Retina (tissue), 1 donor: ENCODE data around the gene KLC4.
"Not testable (repeated sequence)": the region's sequence is repeated elsewhere in the genome, so short reads cannot be mapped to it uniquely, and the experiment has no call there.

ENCODE experiments used
- DNase-seq: peaks from one replicate; pipeline ENCODE4 v3.0.0-alpha.2; 2016

KLC4 gene

DNA sequence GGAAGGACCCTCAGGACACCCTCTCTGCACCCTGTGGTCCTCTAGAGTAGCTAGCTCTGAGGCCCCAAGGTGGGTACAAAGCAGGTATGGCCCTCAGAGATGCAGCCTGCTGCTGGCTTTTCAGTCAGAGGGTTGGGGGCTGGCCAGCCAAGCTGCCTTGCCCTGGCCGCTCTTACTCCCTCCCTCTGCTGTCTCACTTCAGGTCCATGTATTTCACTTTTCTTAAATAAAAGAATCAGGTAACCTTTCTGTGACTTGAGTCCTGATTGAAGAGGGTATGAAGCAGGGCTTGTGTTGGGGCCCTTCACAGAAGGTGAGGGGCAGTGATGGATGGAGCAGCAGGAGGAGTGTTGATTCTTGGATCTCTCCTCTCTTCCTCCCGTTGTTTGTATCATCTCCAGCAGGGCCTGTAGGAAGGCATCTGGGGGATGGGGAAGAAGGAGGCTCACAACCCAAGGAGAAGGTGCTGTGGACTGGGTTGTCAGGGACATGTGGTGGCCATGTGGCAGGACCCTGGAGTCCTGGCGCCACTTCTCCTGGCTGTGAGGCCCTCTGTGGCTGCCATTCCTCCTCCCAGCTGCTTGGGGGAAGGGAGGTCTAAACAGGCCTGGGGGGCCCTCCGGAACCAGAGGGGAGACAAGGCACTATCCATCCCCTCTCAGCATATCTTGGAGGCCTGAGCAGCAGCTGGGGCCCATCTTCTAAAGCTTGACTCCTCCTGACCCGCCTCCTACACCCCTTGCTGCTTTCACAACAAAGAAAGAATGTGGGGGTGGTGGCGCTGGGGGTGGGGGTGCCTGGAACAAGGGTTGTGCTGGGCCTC is 15.6 kb downstream of the KLC4 start:
- no peak for DNase-seq

DNA sequence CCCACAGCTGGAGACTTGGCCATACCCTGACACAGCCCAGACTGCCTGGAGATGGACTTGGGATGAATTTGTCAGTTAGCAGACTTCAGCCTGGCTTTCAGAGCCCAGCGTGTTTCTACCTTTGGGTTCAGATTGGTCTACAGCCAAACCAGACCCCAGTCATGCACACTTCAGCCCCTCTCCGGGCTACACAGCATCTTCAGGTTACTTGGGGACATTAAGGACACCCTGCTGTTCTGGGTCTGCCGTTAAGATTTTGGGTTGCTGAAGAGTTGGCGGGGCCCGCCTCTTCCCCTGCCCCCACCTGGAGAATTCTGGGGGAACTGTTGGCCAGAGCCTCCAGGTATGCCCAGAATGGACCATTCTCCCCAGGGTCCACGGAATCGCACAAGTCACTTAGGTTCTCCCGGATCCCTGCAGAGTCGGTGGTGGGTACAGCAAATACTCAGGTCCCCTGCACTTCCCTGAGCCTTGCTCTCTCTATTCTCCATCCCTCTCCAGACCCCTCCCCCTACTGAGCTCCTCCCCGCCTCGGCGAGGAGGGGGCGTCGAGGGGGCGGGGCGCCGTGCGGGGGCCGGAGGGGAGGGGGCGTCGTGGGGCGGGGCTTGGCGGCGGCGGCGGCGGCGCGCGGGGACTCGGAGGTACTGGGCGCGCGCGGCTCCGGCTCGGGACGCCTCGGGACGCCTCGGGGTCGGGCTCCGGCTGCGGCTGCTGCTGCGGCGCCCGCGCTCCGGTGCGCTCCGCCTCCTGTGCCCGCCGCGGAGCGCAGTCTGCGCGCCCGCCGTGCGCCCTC is 16.4 kb downstream of the KLC4 start, which contains the start of gene PTK7:
PTK7 (plus strand) TSS at position 645 of the 794 bp plus-strand sequence. CDS start 175 bp downstream, outside the sequence.
- DNase-seq: peak; percentile 73

DNA sequence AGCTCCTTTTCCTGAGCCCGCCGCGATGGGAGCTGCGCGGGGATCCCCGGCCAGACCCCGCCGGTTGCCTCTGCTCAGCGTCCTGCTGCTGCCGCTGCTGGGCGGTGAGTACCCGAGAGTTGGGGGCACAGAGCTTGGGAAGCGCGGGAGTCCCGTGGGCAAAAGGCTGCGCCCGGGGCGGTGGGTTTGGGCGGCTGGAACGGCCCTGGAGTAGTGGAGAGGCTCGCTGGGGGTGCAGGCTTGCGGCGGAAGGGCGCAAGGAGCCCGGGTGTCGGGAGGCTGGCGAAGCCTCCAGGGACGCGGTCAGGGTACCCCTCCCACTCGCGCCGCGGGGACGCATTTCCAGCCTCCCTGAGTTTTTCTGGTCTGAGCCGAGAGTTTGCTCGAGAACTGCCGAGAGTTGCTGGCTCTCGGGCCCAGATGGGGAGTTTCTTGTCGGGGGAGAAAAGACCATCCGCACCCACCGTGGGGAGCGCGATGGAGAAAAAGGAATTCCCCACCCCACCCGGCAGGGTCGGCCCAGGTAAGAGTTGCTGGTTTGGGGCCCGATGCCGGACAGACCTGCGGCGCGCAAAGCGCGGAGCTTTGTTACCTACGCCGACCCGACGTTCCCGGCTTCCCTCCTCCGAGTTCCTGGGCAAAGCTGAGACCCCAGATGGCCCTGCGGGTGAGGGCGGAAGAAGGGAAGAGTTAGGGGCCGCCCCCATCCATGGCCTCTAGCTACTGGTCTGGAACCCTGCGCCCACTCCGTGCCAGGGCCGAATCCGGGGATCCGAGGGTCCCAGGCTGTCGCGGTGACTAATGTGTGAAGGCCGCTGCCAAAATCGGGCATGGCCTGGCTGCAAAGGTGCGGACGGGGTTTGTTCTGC is 17.3 kb downstream of the KLC4 start:
- peak; percentile 86 for DNase-seq

DNA sequence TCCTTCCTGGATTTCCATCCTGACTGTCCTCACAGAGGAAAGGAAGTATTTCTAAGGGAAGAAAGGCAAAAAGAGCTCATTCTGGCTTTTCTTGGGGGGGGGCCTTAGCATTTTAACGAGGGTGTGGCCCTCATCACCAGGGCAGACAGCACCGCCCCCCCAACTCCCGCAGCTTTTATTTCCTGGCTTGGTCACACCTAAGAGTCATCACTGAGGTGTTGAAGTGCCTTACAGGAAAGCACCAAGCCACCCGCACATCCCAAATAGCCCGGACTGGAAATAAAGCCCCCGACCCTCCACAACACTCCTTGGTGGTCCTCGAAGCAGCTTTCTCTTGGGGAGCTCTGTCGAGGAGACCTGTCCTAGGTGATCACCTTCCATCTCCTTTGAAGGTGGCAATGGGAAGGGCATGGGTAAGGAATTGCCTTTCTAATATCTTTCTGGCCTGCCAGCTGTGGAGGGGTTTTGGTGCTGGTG is 17.9 kb downstream of the KLC4 start:
- no peak for DNase-seq

- no peak for DNase-seq
Measured at GRCh38 chr6:43077981-43078511, 18.6 kb downstream of the KLC4 start.

DNA sequence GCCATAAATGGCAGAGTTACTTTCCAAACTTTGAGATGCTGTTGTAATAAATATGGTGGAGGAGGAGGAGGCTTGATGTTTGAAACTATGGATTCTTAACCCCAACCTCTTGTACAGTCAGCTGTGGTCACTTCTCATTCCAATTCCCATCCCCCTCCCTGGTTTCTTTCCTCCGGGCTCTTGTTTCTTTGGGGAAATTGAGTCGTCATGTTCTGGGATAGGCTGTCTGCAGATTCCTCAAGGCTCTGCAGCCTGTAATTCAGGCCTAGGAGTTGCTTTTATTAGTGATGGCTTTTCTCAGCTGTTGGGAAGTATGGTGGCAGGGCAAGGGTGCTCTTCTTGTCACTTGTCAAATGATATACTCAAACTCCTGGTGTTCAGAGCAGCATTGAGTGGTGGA is 19.3 kb downstream of the KLC4 start:
- no peak for DNase-seq

DNA sequence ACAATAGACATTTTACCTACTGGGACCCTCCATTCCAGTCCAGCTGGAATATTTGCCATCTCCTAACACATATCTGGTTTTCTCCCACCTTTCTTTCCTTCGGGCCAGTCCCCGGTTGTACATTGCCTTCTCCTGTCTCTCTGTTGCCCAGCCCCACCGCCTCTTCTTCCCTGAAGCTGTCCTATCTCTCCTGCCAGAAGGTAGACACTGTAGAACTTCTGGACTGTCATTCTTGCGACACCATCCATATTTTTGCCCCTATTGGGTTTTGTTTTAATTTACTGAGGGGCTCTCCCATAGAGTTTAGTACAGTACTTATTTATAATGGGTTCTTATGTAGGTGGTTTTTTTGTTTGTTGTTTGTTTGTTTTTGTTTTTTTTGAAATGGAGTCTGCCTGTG is 21.6 kb downstream of the KLC4 start:
- no peak for DNase-seq

- not testable (repeated sequence) for DNase-seq
Measured at GRCh38 chr6:43081922-43082321, 22.5 kb downstream of the KLC4 start.

DNA sequence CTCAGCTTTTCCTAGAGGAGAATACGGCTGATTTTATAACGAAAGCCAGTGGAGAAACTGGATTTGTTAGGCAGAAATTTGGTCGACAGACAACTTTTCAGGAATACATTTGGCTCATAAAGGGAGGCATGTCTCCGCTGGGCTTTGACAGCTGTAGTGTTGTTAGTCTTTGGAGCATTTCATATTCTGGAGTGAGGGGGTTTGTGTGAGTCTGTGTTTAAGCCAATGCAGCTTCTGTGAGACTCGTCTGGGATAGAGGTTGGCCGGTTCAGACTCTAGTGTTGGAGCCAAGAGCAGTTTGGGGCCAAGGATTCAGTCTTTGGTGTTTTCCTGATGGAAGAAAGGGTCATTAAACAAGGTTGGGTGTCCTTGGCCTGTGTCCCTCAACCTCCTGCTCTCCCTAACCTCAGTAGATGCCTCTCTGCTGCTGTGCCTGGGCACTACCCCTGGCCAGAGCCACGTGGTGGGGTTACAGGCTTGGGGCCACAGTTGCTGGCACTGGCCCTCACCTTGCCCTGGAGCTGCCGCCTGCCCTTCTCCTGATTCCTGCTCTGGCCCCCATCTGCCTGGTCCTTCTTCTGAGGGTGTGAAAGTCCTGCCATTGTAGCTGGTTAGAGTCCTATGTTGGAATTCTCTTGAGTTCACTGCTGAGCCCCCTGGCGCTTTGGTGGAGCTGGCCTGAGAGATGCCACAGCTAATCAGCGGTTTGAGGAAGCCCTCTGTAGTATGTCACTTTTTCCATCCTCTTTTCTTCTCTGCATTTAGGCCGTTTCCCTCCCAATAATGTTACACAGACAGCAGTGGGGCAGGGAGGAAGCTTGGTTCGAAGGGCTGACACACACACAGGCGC is 23.6 kb downstream of the KLC4 start:
- DNase-seq: no peak

GRCh38 chr6:43086022-43086658 is 26.7 kb downstream of the KLC4 start:
- no peak for DNase-seq

- no peak for DNase-seq
Measured at GRCh38 chr6:43088654-43089056, 29.2 kb downstream of the KLC4 start.

- DNase-seq: no peak
Measured at GRCh38 chr6:43089467-43089866, 30.0 kb downstream of the KLC4 start.

- peak; percentile 64 for DNase-seq
Measured at GRCh38 chr6:43089874-43090558, 30.6 kb downstream of the KLC4 start.

DNA sequence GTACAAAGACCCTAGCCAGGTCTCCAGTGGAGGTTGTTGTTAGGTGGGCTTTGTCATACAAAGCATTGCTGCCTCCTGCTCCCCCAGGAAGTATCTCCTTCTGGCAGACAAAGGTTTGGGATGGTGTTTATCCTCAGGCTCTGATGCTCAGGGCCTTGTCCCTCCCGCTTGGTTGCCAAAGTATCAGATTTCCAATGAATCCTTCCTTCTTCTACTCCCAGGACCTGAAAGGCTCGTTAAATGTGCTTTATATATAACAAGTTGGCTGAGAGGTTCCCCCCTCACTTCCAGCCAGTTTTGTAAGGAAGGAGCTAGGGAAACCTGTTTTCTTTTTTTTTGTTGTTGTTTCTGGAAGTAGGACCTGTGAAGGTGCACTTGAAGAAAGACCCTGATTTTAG is 31.1 kb downstream of the KLC4 start:
- no peak for DNase-seq

- DNase-seq: no peak
Measured at GRCh38 chr6:43091020-43091419, 31.6 kb downstream of the KLC4 start.

DNA sequence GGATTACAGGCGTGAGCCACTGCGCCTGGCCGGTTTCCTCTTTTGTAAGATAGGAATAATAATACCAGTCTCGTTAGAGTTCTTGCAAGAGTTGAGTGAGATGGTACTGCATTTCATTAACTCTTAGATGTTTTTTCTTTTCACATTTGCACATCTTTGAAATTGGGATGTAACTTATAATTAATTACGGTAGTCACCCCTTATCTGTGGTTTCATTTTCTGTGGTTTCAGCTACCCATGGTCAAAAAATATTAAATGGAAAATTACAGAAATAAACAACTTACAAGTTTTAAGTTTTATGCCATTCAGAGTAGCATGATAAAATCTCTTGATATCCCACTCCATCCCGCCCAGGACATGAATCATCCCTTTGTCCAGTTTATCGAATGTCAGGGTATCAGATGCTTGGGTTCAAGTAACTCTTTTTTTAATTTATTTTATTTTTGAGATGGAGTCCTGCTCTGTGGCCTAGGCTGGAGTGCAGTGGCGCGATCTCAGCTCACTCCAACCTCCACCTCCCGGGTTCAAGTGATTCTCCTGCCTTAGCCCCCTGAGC is 32.1 kb downstream of the KLC4 start:
- no peak for DNase-seq

DNA sequence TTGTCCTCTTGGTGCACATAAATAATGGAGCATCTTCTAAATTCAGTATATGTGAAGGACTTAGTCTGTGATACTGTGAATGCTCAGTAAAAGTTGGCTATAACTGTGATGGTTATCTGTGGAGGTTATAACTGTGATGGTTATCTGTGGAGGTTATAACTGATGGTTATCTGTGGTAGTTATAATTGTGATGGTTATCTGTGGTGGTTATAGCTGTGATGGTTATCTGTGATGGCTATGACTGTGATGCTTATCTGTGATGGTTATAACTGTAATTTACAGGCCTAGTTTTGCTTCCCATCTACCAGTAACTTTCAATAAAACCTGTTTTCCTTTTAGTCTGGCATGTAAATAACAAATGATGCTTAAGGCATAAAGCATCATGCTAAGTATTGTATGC is 33.2 kb downstream of the KLC4 start:
- DNase-seq: no peak

DNA sequence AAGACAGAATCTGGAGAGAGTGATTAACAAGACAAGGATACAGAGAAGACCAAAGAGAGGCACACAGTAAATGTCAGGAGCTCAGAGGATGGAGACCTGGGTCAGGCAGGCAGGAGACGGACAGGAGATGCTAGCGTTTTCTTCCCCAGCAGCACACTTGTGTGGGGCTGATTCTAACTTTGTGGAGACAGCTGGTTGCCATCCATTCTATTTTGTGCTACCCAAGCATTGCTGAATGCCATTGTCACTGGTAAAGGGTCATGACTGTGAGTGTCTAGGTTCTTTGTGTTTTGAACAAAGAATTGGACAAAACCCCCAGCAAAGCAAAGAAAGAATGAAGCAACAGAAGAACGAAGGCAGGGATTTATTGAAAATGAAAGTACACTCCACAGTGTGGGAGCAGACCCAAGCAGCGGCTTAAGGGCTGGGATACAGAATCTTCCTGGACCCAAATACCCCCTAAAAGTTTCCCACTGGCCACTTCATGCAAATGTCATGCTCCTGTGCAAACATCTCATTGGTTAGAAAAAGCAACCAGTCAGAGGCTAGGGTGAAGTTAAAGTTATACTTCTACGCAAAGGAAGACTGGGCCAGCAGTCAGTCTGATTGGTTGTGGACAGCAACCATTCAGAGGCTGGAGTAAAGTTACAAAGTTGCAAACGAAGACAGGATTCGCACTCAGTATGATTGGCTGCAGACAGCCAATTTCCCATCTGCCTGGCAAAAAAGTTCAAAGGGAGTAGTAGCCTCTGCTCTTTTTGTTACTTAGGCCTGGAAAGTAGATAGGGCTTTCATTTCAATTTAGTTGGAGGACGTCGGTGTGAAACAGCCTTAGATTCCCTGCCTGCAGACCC is 34.2 kb downstream of the KLC4 start:
- DNase-seq: peak; percentile 44

GRCh38 chr6:43095939-43096338 is 36.5 kb downstream of the KLC4 start:
- DNase-seq: no peak
